NCI-H2171 treated with DMSO at 0.1 percent for 48 hours (cell line): ENCODE measurements around the gene ATP5MG.
A peak's percentile ranks its signal among the peaks of the same experiment; 100 is the strongest.
"Not testable (repeated sequence)": the region's sequence is repeated elsewhere in the genome, so short reads cannot be mapped to it uniquely, and the experiment has no call there.

ENCODE experiments used
- DNase-seq: peaks from one replicate; lab custom pipeline; 2025; lab: John Stamatoyannopoulos, UW

Gene ATP5MG, protein sequence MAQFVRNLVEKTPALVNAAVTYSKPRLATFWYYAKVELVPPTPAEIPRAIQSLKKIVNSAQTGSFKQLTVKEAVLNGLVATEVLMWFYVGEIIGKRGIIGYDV

DNA sequence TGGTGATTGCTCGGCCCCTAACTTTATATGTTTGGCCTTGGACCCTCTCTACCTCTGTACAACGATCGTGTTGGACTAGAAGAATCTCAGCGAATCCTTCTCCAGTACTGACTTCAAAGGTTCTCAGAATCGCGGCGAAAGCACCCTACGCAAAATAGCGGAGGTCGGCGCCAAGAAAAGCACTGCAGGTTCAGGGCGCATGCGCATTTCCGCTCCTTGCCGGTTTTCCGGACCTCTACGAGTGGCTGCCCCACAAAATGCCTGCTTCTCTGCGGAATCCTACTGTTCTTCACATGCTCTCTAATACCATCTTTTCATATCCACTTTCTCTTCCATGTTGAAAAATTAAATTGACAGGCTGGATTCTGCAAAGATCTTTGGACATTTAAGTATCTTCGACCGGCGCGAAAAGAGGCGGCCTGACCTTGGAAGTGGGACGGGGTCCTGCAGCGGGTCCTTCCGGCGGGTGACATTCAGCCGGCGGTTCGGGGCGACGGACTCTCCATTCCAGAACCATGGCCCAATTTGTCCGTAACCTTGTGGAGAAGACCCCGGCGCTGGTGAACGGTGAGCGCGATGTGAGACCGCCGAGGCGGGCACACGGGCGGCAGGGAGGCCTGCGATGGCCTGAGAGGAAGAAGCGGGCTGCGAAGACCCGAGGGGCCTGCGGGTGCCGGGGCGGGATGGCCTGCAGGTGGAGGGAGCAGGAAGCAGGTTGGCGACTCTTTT, at the start of gene ATP5MG:
TSS of gene ATP5MG (plus strand) at position 456 of the 729 bp plus-strand sequence. CDS start at position 516, 60 bp downstream.
- DNase-seq = peak; percentile 86

DNA sequence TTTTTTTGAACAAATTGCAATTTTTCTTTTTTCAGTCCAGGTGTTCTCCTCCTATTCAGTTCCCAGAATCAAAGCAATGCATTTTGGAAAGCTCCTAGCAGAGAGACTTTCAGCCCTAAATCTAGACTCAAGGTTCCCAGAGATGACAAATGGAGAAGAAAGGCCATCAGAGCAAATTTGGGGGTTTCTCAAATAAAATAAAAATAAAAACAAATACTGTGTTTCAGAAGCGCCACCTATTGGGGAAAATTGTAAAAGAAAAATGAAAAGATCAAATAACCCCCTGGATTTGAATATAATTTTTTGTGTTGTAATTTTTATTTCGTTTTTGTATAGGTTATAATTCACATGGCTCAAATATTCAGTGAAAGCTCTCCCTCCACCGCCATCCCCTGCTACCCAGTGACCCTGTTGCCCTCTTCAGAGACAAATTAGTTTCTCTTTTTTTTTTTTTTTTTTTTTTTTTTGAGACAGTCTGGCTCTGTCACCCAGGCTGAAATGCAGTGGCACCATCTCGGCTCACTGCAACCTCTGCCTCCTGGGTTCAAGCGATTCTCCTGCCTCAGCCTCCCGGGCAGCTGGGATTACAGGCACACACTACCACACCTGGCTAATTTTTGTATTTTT, 48.2 kb upstream of the ATP5MG start:
- DNase-seq = peak; percentile 4

DNA sequence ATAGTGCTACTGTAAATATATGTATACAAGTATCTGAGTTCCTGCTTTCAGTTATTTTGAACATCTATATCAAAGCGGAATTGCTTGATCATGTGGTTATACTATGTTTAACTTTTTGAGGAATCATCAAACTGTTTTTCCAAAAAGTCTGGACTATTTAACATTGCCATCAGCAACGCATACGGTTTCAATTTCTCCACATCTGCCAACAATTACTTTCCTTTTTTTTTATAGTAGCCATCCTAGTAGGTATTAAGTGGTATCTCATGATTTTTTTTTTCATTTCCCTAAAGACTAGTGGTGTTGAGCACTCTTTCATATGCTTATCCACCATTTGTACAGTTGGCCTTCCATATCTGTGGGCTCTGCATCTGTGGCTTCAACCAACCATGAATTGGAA, 43.3 kb upstream of the ATP5MG start:
- DNase-seq = no peak

DNA sequence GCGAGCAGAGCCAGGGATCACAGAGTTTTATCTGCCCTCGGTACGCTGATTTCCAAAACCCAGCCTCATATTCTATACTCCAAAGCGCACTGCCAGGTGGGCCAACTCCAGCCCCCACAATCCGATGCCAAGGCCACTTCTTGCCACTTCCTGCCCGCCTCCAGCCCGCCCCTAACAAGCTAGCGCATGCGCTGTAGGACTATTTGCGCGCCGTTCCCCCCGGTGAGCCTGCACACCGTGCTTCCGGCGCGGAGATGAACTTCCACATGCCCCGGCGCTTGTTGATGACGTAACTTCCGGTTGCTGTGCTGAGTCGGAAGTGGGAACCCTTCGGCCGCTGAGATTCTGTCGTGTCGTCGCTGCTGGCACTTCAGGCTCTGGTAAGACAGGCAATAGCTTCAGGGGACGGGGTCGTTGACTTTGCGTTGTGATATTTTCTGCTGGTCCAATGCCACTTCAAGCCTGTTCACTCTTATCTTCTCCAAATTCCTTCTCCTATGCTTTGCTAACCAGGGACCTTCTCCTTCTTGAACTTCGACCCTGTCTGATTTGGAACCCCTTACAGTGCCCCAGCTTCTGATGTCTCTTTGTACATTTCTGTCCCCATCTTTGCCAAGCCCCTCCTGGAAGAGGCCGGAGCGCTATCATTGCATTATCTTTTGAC, 42.0 kb upstream of the ATP5MG start, which contains the start of gene UBE4A:
TSS of gene UBE4A (plus strand) at position 306 of the 664 bp plus-strand sequence. CDS start 5,481 bp downstream, outside the sequence.
- DNase-seq = peak; percentile 85

DNA sequence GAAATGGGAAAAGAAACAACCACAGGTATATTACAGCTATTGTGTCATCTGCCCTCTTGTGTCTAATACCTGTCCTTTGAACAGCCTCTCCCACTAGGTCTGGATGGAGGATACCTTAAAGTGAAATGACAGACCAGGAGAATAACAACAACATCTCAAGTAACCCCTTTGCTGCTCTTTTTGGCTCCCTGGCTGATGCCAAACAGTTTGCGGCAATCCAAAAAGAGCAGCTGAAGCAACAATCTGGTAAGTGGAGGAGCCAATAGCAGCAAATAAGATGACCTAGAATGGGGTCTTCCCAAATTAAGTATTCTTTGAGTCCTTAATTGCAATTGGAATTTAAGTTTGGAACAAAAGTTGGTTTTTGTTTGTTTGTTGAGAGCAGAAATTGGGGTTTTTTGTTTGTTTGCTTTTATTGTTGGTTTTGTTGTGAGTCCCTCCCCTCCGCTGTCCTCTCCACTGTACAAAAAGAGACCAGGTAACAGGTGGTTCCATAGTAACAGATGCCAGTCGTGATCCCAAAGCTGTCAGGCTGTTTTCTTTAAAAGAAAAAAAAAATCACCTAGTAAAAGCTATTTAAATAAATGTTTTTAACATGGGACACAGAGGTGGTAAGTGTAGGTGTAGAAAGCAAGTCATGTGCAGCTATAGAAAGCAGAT, 36.3 kb upstream of the ATP5MG start:
- DNase-seq = peak; percentile 68

DNA sequence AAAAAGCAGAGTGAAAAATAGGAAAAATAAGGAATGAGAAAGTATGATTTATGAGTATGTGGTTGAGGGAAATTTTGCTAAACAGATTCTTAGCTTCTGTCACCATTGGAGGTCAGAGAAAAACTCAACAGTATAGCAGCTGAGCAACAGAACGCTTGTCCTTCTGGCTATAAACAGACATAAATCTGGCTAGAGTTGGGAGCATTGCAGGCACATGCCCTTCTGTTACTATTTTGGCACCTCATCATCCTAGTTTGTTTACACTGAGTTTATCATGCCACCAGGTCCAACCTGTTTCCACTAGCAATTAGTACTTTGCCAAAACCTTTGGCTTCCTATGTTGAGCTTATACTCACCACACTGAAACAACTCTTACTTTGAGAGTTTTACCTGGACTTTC, 35.1 kb upstream of the ATP5MG start:
- DNase-seq = peak; percentile 77

DNA sequence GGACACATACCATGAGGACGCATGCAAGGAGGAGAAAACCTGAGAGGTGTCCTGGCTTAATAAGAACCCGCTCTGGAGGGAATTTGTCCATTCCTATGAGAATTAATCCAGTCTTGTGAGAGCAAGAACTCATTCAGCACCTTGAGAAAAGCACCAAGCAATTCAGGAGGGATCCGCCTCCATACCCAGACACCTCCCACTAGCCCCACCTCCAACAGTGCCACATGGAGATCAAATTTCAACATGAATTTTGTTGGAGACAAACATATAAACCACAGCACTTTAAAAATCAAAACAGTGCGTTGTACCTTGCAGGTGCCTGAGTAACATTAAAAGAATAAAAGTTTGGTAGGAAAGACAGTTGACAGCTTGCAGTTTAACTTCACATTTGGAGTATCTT, 30.6 kb upstream of the ATP5MG start:
- peak; percentile 2 for DNase-seq

DNA sequence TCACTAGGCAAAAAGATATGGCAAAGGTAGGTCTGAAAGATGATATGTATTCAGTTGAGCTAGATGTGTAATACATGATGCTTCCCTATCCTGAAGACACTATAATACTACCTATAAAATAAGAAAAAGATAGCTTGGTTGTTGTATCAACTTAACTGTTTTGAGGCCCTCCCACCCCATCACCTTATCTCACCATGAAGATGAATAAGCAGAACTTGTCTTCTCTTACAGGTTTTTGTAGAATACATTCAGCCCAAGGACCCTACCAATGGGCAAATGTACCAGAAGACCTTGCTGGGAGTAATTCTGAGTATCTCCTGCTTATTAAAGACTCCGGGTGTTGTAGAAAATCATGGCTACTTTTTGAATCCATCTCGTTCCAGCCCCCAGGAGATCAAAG, 28.1 kb upstream of the ATP5MG start:
- no peak for DNase-seq

DNA sequence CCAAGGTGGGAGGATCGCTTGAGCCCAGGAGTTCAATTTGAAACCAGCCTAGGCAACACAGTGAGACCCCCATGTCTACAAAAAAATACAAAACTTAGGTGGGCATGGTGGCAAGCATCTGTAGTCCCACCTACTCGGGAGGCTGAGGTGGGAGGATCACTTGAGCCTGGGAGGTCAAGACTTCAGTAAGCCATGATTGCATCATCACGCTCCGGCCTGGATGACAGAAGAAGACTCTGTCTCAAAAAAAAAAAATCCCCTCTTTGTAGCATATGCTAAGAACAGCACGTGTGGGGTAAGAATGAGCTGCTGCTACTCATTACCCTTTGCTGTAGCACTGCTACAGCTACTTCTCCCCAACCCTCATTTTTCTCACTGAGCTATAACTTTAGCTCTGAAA, 27.5 kb upstream of the ATP5MG start:
- no peak for DNase-seq

DNA sequence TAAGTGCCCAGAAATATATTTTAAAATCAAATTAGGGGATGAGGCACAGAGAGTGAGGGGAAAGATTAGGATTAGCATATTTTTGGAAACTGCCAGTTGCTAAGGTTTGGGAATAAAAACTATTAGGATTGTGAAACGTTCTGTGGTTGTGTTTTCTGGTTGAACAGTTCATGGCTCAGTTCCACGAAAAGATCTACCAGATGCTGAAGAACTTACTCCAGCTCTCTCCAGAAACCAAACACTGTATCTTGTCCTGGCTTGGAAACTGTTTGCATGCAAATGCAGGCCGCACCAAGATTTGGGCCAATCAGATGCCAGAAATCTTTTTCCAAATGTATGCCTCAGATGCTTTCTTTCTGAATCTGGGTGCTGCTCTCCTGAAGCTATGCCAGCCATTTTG, 26.7 kb upstream of the ATP5MG start:
- DNase-seq = no peak

DNA sequence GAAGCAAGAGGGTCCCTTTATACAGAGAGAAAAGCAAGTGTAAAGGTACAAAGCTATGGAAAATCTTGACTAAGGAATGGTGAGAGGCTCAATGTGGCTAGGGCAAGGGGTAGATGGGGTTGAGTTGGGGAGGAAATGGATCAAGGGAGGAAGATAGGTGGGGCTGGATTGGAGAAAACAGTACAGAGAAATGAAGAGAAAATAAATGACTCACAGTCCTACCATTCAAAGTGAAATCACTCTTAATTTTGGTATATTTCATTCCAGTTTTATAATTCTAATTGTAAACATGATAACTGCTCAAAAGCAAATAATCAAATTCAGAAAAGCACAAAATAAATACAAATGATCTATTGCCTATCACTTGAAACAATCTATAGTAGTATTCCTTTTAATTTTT, 25.4 kb upstream of the ATP5MG start:
- no peak for DNase-seq

DNA sequence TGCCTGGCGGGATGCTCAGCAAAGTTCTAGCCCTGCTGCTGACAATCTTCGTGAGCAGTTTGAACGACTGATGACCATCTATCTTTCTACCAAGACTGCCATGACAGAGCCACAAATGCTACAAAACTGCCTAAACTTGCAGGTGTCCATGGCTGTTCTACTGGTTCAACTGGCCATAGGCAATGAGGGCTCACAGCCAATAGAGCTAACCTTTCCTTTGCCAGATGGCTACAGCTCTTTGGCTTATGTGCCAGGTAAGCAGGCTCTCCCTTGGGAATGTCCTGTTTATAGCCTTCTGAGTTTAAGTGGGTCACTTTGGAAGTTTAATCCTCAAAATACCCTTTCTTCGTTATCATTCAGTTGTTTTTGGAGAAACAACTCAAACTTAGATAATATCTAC, 21.9 kb upstream of the ATP5MG start:
- no peak for DNase-seq

DNA sequence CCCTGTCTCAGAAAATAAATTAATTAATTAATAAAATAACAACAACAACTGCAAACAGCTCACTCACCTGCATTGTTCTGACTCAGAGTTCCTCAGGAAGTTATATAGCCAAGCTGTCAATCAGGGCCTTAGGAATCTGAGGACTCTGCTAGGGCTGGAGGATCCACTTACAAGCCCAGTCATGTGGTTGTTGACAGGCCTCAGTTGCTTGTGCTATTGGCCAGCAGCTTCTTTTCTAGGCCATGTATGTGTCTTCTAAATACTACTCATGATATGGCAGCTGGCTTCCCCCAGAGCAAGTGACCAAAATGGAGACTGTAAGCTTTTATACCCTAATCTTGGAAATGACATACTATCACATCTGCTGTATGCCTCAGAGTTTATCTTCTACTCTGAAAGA, 20.8 kb upstream of the ATP5MG start:
- DNase-seq = no peak

DNA sequence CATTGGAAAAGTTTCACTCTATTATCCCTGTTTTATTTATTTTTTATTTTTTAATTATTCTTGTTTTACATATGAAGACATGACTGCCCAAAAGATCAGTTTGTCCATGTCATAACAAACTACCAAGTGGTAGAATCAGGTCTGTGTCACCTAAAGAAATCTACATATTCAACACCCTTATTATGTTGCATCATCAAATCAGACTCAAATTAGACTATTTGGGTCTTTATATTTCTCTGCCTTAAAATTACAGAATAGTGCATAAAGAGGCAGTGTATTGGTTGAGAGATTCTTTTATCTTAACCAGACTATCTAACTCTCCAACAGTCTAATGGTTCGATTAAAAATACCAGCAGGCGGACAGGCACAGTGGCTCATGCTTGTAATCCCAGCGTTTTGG, 18.5 kb upstream of the ATP5MG start:
- no peak for DNase-seq

DNA sequence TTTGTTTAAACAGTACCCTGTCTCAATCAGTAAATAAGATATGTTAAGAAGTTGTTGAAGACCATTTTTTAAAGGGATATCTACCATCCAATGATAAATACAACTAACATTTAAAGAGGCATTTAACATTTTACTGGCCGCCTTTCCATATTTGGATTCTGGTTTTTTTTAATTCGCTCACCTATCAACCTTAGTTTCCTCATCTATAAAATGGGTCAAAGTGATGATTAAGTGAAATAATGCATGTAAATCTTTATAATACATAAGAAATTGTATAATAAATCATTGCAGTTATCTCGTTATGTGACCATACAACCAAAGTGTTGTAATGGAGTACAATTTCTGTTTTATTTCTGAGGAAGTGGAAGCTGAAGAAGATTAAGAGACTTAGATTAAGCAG, 17.7 kb upstream of the ATP5MG start:
- no peak for DNase-seq

DNA sequence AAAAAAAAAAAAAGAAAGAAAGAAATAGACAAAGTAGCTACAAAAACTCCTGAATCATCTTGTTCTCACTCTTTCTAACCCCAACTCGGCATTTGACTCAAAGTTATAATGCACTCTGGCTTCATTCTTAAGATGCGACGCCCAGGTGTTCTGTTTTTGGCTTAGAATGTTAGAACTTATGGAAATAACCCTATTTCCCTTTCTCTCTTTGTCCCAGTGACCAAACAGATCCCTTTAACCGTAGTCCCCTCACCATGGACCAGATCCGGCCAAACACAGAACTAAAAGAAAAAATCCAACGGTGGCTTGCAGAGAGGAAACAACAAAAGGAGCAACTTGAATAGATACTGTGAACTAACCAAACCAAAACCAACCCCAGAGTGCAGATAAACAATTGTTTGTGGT, 5.3 kb upstream of the ATP5MG start:
- no peak for DNase-seq

DNA sequence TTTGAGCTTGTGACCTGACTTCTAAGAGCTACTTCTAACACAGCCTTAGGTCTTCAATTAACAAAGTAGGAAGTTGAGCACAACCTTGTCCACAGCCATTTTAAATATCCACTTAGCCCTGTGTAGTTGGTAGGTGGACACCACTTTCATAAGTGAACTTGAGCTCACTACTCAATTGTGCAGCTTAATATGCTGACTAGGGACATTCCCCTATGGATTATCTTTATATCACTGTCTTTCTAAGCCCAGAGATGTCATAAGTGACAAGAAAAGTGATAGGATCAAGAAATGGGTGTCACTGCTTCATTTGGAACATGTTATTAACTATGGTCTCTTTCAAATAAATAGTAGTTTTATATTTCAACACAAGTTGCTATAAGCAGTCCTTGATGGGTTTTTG, 4.0 kb upstream of the ATP5MG start:
- no peak for DNase-seq

DNA sequence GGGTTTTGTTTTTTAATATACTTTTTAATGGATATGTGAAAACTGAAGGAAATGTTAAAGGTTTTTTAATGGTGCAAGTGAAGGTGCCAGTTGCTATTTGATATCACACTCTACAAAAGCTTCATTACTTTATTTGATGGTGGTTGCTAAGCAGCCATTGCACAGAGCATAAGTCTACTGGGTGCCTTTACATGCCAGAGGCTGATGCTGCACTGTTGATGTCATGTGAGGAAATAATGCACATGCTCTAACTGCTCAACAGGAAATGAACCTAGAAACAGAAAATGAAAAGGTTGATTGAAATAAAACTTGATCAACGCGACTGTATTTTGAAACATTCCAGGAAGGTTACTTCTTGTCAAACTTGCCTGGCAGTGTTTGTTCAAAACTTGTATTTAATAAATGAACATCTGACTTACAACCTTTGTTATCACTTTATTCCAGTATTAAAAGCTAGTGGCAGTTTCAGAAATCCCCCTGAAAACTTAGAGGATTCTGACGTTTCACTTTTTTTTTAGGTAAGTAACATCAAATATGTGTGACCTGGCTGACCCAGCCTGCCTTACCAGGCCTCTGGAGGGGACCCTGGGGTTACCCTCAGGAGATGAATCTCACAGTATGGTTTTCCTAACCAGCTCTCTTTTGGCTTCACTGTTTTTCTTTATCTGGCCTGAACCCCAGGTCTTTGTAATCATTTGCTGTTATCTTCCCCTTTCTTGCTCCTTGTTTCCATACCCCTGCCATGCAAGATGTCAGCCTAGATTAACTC, 2.4 kb upstream of the ATP5MG start:
- DNase-seq = no peak

DNA sequence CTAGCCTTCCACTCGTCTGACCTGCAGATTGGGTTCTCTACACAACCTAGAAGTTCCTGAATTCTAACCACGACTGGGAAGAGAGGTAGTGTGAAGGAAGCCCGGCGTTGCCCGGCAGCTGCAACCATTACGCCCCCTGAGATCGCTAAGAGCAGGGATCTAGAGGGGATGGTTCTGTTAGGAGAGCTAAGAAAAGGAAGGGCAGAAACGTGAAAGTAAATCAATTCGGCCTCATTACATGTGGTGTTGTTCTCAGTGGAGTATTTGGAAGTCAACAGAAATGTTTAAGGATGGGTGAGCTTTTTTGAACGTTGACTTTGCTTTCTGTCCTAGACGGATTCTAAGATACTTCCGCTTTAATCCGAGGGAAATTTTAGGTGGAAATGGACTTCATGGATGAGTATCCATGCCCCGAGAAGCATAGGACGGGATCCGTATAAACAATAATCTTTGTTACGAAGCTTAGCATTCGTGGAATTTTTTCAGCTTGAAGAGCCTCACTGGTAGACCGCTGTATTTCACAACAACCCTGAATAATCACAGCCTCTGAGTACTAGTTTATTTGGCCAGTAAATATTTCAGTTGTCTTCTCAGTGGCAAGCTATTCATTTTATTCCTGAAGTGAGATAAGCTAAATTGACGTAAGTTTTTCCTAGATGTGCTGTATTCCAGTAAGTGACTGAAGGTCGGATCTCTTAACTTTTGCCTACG, 629 bp downstream of the ATP5MG start:
- no peak for DNase-seq

DNA sequence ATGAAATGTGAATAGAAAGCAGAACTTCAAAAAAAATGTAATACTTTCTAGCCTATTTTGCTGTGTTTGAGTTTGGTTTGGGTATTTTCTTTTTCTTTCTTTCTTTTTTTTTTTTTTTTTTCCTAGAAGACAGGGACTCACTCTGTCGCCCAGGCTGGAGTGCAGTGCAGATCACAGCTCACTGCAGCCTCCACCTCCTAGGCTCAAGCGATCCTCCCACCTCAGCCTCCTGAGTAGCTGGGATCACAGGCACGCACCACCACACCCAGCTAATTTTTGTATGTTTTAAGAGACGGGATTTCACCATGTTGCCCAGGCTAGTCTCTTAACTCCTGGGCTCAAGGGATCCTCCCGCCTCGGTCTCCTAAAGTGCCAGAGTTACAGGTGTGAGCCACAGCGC, 1.2 kb downstream of the ATP5MG start:
- DNase-seq = not testable (repeated sequence)

DNA sequence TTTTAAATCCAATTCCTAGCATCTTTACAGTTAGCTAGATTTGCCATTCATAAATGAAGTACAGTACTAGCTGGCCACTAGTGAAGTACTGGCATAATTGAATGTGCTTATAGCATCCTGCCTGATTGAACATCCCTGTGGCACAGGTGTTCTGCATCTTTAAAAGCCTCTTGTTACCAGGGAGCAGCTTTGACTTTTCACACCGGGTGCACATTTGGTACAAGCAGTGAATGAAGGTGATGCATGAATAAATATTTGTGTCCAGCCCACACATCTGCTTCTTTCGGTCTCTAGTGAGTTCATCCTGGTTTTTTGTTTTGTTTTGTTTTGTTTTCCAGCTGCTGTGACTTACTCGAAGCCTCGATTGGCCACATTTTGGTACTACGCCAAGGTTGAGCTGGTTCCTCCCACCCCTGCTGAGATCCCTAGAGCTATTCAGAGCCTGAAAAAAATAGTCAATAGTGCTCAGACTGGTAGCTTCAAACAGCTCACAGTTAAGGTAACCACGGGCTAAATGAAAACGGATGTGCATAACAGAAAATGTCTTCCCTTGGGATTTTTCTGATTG, 5.3 kb downstream of the ATP5MG start:
- DNase-seq = peak; percentile 99
